ENCODE results near the gene NBEA. TPM values are rescaled to one million over a fixed set of nuclear protein-coding genes. Genes with fewer than 3 reads are reported as not detected.
"Not testable (repeated sequence)": the region's sequence is repeated elsewhere in the genome, so short reads cannot be mapped to it uniquely, and the experiment has no call there.

NBEA gene
- total RNA-seq, 1 donor from 2014 or later = 12.0 TPM

GRCh38 chr13:35393886-35394285, 451.8 kb downstream of the NBEA start:
- Histone ChIP-seq H3K4me1 (peaks cover 4% of the 10 kb centered on the region), H3K27me3 (no peaks in the 10 kb centered on the region), H3K36me3 (no peaks in the 10 kb centered on the region), H3K27ac (no peak overlapping the region), H3K9me3 (no peaks in the 10 kb centered on the region), H3K4me3 (no peak overlapping the region)
- TF ChIP-seq POLR2AphosphoS5 (IDR thresholded peaks at IDR 0.05; ENCODE audit: insufficient read depth in 1 of 2, low read depth in 1 of 2) = no peak
- no peak for TF ChIP-seq CTCF (IDR thresholded peaks at IDR 0.05)
- no peak for TF ChIP-seq POLR2A (IDR thresholded peaks at IDR 0.05)
- no peak for DNase-seq (ENCODE audit: extremely low spot score in 2 of 2)
- intact Hi-C loops (cut with DNase I) = no loop called here

- H3K36me3 ChIP-seq; H3K27me3 ChIP-seq; H3K4me1 ChIP-seq; H3K9me3 ChIP-seq; DNase-seq (ENCODE audit: extremely low spot score in 2 of 2); H3K27ac ChIP-seq; H3K4me3 ChIP-seq; intact Hi-C loops (cut with DNase I): not testable (repeated sequence)
These were observed 466.2 kb downstream of the NBEA start for GRCh38 chr13:35408285-35408684.

- no peaks in the 10 kb centered on the region for H3K9me3 ChIP-seq
- no peak overlapping the region for H3K27ac ChIP-seq
- intact Hi-C loops (cut with DNase I) = no loop called here
- no peak overlapping the region for H3K4me3 ChIP-seq
- TF ChIP-seq CTCF (IDR thresholded peaks at IDR 0.05) (no peak), POLR2AphosphoS5 (IDR thresholded peaks at IDR 0.05; ENCODE audit: insufficient read depth in 1 of 2, low read depth in 1 of 2) (no peak), POLR2A (IDR thresholded peaks at IDR 0.05) (no peak)
- no peaks in the 10 kb centered on the region for H3K27me3 ChIP-seq
- DNase-seq (ENCODE audit: extremely low spot score in 2 of 2) = no peak
- no peaks in the 10 kb centered on the region for H3K4me1 ChIP-seq
- H3K36me3 ChIP-seq = no peaks in the 10 kb centered on the region
These were observed 469.1 kb downstream of the NBEA start for GRCh38 chr13:35411059-35411744.

GRCh38 chr13:35448465-35448864, 506.4 kb downstream of the NBEA start:
- Histone ChIP-seq H3K9me3 (no peaks in the 10 kb centered on the region), H3K27me3 (no peaks in the 10 kb centered on the region), H3K4me1 (no peaks in the 10 kb centered on the region), H3K27ac (no peak overlapping the region), H3K4me3 (no peak overlapping the region), H3K36me3 (peaks cover 0 to 5% of the 10 kb centered on the region in 2 donors)
- TF ChIP-seq POLR2A (IDR thresholded peaks at IDR 0.05) (no peak), CTCF (IDR thresholded peaks at IDR 0.05) (no peak), POLR2AphosphoS5 (IDR thresholded peaks at IDR 0.05; ENCODE audit: insufficient read depth in 1 of 2, low read depth in 1 of 2) (no peak)
- no peak for DNase-seq (ENCODE audit: extremely low spot score in 2 of 2)
- intact Hi-C loops (cut with DNase I) = no loop called here

GRCh38 chr13:35449821-35450220, 507.8 kb downstream of the NBEA start:
- Histone ChIP-seq H3K9me3 (no peaks in the 10 kb centered on the region), H3K27ac (no peak overlapping the region), H3K4me3 (no peak overlapping the region), H3K36me3 (peaks cover 0 to 5% of the 10 kb centered on the region in 2 donors), H3K27me3 (no peaks in the 10 kb centered on the region), H3K4me1 (no peaks in the 10 kb centered on the region)
- no peak for DNase-seq (ENCODE audit: extremely low spot score in 2 of 2)
- intact Hi-C loops (cut with DNase I) = no loop called here
- no peak for TF ChIP-seq POLR2AphosphoS5 (IDR thresholded peaks at IDR 0.05; ENCODE audit: insufficient read depth in 1 of 2, low read depth in 1 of 2)
- TF ChIP-seq POLR2A (IDR thresholded peaks at IDR 0.05) = no peak
- TF ChIP-seq CTCF (IDR thresholded peaks at IDR 0.05) = no peak

Measured in vagina (tissue), 2 donors.